Fibroblast of villous mesenchyme (primary cell): ENCODE measurements around the gene ADORA1. TPM values are rescaled to one million over a fixed set of nuclear protein-coding genes. Genes with fewer than 3 reads are reported as not detected.

Source experiments
- DNase-seq: peaks from one replicate; pipeline ENCODE4 v3.0.0-alpha.2; 2010; ENCODE audit warnings: low read depth
- H3K4me3 ChIP-seq: 2 replicates; pipeline ENCODE4 v1.5.1; 2011; ENCODE audit warnings: low read depth, mild to moderate bottlenecking, low read length
- CTCF ChIP-seq: IDR thresholded peaks from 2 replicates; pipeline ENCODE4 v1.5.1; 2012; ENCODE audit warnings: low read depth, mild to moderate bottlenecking, low read length; ENCODE audit not compliant: insufficient read depth
- total RNA-seq: library from RNA; depleted of rRNA; stranded (reverse); fragments of >200 nt; gene quantifications from 2 replicates; pipeline ENCODE4 v1.2.3, GENCODE V29; 2012

ADORA1 gene
- total RNA-seq, 1 donor, result 14.2 TPM

DNA sequence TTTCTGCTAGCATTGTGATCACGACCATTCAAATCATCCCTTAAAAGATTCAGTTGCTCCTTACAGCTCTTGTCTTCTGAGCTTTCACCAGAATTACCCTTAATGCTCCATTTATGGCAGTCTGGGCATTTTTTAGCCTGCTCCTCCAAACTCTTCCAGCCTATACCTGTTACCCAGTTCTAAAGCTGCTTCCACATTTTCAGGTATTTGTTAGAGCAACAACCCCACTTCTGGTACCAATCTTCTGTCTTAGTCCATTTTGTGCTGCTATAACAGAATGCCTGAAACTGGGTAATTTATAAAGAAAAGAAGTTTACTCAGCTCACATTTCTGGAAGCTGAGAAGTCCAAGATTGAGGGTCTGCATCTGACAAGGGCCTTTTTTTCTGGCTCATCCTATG, 30.9 kb downstream of the ADORA1 start:
- TF ChIP-seq CTCF, result no peak
- H3K4me3 ChIP-seq, result no peak overlapping the region
- DNase-seq, result no peak

DNA sequence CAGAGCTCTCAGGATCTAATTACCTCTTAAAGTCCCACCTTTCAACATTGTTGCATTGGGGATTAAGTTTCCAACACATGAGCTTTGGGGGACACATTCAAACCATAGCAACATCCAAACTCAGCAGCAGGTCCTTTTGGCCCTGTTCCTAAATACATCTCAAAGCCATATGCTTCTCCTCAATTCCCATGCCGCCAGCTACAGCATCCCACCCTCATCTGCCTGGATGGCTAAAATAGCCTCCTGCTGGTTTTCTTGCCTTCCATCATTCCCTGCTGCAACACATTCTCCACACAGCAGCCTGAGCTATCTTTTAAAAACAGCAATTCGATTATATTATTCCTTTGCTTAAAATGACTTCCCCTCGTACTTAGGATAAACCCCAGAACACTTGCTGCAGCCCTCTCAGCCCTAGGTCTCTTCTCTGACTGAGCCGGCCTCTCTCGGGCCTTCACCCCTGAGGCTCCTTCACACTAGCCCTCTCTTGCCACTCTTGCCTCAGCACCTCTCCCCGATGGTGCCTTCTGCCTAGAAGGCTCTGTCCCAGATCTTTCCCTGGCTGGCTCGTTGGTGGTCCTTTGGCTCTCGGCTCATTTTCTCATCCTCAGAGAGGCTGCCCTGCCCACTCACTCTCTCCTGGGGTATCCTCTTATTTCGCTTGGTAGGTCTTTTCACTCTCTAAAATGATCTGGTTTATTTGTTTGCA, 31.6 kb downstream of the ADORA1 start:
- no peak for TF ChIP-seq CTCF
- no peak overlapping the region for H3K4me3 ChIP-seq
- DNase-seq, result no peak

DNA sequence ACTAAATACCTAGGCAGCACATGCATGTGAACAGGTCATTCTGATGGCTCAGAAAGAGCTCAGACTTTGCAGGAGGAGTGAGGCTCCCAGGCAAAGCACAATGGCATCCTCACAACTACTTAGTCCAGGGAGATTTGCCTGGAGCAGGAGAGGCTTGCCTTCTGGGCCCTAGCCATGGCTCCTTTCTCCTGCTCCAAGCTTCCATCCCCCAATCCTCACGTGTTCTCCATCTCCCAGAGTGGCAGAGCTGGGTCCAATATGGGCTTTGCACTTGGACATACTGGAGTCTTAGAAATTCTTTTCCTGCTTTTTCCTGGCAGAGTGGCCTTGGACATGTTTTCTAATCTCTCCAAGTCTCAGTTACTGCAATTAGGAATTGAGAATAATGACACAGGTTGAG, 32.3 kb downstream of the ADORA1 start:
- no peak for DNase-seq
- no peak overlapping the region for H3K4me3 ChIP-seq
- TF ChIP-seq CTCF, result no peak

DNA sequence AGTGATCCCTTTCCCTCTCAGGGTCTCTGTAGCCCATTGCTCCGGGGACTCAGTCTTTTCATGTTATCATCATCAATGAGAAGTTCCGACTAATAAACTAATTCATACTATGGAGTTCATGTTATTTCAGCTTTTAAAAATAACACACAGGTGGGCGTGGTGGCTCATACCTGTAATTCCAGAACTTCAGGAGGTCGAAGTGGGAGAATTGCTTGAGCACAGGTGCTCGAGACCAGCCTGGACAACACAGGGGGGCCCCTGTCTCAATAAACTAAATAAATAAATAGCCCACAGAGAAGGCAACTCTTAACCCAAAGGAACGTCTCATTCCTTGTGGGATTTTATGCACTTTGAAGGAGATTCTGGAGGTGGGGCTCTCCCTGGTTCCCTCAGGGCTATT, 33.6 kb downstream of the ADORA1 start:
- DNase-seq, result no peak
- H3K4me3 ChIP-seq, result no peak overlapping the region
- no peak for TF ChIP-seq CTCF

- DNase-seq, result no peak
- TF ChIP-seq CTCF, result no peak
These were observed 34.2 kb downstream of the ADORA1 start for GRCh38 chr1:203161703-203162102.

DNA sequence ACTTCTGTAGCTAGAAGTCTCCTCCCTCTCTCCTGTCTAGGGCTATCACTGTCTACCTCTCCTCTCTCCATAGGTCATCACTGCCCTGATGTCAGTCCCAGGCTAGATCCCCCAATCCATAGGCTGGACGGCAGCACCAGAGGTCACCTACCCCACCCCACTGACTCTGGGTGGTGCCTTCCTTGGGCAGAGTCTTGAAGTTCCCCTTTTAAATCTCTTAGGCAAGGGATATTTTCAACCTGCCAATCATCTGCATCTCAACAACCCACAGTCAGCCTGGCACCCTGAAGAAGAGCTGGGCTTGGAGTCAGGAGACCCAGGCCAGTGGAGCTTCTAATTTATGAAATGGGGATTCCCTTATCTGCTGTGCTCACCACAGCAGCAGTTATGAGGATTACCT, 34.9 kb downstream of the ADORA1 start:
- no peak for TF ChIP-seq CTCF
- H3K4me3 ChIP-seq, result no peak overlapping the region
- no peak for DNase-seq

More at GRCh38 chr1:203161703-203162102, 34.2 kb downstream of the ADORA1 start:
- no peak overlapping the region for H3K4me3 ChIP-seq
